Measurements from ENCODE around the gene CUBN.

GRCh38 chr10:16993186-16993585 is 136.4 kb downstream of the CUBN start:
- no peak for TF ChIP-seq CTCF (conservative IDR thresholded peaks at IDR 0.05; ENCODE audit: low read depth, low read length)
- no peak for TF ChIP-seq EZH2 (IDR thresholded peaks at IDR 0.05; ENCODE audit: low read length, unreplicated experiment)
- no peak for TF ChIP-seq EZH2phosphoT487 (IDR thresholded peaks at IDR 0.05; ENCODE audit: borderline replicate concordance, low read length)
